ENCODE results near the gene PTPA. TPM values are rescaled to one million over a fixed set of nuclear protein-coding genes. Genes with fewer than 3 reads are reported as not detected.

Gene PTPA
- total RNA-seq, 1 donor from 2014 or later = 144 TPM

- Mint-ChIP-seq H3K4me3 (peak overlapping the region; percentile 96), H3K9me3 (no peaks in the 10 kb centered on the region), H3K4me1 (peaks cover 39% of the 10 kb centered on the region), H3K27ac (ENCODE audit: unreplicated experiment) (no peak overlapping the region), H3K36me3 (ENCODE audit: low read depth) (no peaks in the 10 kb centered on the region), H3K27me3 (ENCODE audit: low read depth) (peaks cover 10% of the 10 kb centered on the region)
- TF ChIP-seq, protein P1, sequence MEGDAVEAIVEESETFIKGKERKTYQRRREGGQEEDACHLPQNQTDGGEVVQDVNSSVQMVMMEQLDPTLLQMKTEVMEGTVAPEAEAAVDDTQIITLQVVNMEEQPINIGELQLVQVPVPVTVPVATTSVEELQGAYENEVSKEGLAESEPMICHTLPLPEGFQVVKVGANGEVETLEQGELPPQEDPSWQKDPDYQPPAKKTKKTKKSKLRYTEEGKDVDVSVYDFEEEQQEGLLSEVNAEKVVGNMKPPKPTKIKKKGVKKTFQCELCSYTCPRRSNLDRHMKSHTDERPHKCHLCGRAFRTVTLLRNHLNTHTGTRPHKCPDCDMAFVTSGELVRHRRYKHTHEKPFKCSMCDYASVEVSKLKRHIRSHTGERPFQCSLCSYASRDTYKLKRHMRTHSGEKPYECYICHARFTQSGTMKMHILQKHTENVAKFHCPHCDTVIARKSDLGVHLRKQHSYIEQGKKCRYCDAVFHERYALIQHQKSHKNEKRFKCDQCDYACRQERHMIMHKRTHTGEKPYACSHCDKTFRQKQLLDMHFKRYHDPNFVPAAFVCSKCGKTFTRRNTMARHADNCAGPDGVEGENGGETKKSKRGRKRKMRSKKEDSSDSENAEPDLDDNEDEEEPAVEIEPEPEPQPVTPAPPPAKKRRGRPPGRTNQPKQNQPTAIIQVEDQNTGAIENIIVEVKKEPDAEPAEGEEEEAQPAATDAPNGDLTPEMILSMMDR (conservative IDR thresholded peaks at IDR 0.05) = no peak
- no peak for DNase-seq (ENCODE audit: low read depth, low spot score)
Observed at GRCh38 chr9:129177443-129177790, 66.2 kb downstream of the PTPA start.

DNA sequence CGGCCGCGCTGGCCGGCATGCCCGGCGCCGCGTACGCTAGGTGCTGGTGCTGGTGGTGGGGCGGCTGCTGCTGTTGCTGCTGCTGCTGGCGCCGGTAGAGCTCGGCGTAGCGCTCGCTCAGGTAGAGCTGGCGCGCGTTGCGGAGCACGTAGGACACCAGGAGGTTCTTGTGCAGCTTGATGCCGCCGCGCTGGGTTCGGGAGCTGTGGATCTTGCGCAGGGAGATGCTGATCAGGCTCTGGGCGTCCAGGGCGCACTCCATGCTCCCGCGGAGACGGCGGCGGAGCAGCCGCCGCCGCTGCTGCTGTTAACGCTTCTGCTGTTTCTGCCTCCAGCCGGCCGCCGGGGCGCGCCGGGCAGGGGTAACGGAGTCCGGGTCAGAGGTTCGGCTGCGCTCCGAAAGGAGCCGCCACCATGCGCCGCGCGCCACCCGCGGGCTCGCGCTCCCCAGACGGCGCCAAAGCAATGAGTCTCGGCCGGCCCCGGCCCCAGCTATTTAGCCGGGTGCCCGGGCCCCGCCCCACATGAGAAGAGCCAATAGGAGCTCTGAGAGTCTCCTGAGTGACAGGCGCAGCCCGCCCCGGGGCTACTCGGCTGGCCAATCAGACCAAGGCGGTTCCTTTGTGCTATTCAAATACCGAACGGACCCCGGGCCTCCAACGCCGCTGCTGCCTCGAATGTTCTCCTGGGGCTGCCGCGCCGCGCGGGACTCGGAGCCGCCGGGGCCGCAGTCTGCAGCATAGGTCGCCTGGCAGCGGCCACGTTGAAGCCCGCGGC, 66.8 kb downstream of the PTPA start, which contains the start of gene IER5L:
TSS of gene IER5L (minus strand) at position 471 of the 777 bp plus-strand sequence. CDS start at position 262, 209 bp downstream.
- H3K27ac Mint-ChIP-seq (ENCODE audit: unreplicated experiment) = peak within 1 kb of the TSS; percentile 97
- peaks cover 8% of the 10 kb centered on the region for H3K27me3 Mint-ChIP-seq (ENCODE audit: low read depth)
- TF ChIP-seq, protein P1 (conservative IDR thresholded peaks at IDR 0.05) = no peak
- H3K4me1 Mint-ChIP-seq = peaks cover 40% of the 10 kb centered on the region
- peak within 1 kb of the TSS; percentile 96 for H3K4me3 Mint-ChIP-seq
- H3K9me3 Mint-ChIP-seq = no peaks in the 10 kb centered on the region
- H3K36me3 Mint-ChIP-seq (ENCODE audit: low read depth) = no peaks in the 10 kb centered on the region
- DNase-seq (ENCODE audit: low read depth, low spot score) = peak; percentile 96

DNA sequence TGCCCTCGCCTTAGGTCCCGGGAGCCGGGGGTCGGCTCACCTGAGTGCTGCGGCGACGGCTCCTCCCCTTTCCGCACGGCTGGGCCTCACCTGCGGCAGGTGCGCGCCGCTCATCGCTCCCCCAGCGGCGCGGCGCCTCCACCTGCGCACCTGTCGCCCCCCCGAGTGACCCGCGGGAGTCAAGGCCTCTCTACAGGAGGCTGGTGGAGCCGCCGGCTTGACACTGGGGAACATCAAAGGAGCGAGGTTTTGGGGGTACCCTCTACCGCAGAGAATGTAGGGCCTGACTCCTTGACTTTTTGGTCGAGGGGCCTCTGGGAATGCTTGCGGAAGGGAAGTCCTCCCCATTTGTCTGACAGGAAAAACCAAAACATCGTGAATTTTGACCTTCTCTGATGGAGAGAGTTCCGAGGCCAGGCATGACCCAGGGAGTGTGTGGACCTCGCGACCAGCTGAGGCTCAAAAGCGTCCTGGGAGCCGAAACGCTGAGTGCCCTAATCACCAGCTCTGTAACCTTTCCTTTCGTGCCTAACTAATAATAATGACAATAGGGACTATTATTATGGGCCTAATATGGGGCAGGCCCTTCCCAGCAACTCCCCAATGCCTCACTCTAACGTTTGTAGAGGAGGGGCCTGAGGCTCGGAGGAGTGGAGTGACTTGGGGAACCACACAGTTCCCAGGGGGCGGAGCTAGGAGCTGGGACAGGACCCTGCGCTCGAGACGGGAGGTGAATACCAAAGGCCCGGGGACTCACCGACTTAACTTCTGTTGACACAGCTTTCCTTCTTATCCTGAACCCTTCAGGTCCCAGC, 67.6 kb downstream of the PTPA start:
- H3K27ac Mint-ChIP-seq (ENCODE audit: unreplicated experiment) = no peak overlapping the region
- no peaks in the 10 kb centered on the region for H3K9me3 Mint-ChIP-seq
- H3K4me3 Mint-ChIP-seq = peak overlapping the region; percentile 90
- H3K27me3 Mint-ChIP-seq (ENCODE audit: low read depth) = peaks cover 4% of the 10 kb centered on the region
- H3K4me1 Mint-ChIP-seq = peaks cover 43% of the 10 kb centered on the region
- no peaks in the 10 kb centered on the region for H3K36me3 Mint-ChIP-seq (ENCODE audit: low read depth)
- TF ChIP-seq, protein P1 (conservative IDR thresholded peaks at IDR 0.05) = no peak
- DNase-seq (ENCODE audit: low read depth, low spot score) = no peak

- no peak for DNase-seq (ENCODE audit: low read depth, low spot score)
- H3K4me3 Mint-ChIP-seq = no peak overlapping the region
- H3K27me3 Mint-ChIP-seq (ENCODE audit: low read depth) = peaks cover 4% of the 10 kb centered on the region
- H3K4me1 Mint-ChIP-seq = peaks cover 56% of the 10 kb centered on the region
- no peaks in the 10 kb centered on the region for H3K9me3 Mint-ChIP-seq
- TF ChIP-seq, protein P1 (conservative IDR thresholded peaks at IDR 0.05) = no peak
- no peaks in the 10 kb centered on the region for H3K36me3 Mint-ChIP-seq (ENCODE audit: low read depth)
- H3K27ac Mint-ChIP-seq (ENCODE audit: unreplicated experiment) = no peak overlapping the region
Observed at GRCh38 chr9:129181246-129181645, 70.0 kb downstream of the PTPA start.

DNA sequence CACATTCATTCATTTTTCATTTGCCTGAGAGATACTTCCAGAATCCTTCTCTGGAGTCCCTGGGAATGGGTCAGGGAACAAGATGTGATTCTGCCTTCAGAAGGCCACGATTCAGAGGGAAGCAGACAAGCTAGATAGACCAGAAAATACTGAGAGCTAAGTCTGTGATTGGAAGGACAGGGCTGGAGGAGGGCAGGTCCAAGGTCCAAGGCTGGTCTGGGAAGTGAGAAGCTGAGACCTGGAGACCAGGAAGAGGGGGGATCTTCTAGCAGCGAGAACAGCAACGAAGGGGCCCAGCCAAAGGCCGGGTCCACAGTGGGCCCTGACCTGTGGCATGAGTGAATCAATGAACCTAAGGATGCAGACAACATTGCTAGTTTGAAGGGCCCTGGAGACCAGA, 70.9 kb downstream of the PTPA start:
- Mint-ChIP-seq H3K4me1 (peaks cover 56% of the 10 kb centered on the region), H3K27ac (ENCODE audit: unreplicated experiment) (no peak overlapping the region), H3K9me3 (no peaks in the 10 kb centered on the region), H3K27me3 (ENCODE audit: low read depth) (peaks cover 4% of the 10 kb centered on the region), H3K4me3 (no peak overlapping the region), H3K36me3 (ENCODE audit: low read depth) (no peaks in the 10 kb centered on the region)
- DNase-seq (ENCODE audit: low read depth, low spot score) = no peak
- TF ChIP-seq, protein P1 (conservative IDR thresholded peaks at IDR 0.05) = no peak

Measured in neural crest cell (in vitro differentiated cells).